ENCODE data around the gene TRIM67. TPM values are rescaled to one million over a fixed set of nuclear protein-coding genes. Genes with fewer than 3 reads are reported as not detected.
A peak's percentile ranks its signal among the peaks of the same experiment; 100 is the strongest.

TRIM67 gene
- total and polyA plus RNA-seq, 2 experiments from 2014 or later = not detected

DNA sequence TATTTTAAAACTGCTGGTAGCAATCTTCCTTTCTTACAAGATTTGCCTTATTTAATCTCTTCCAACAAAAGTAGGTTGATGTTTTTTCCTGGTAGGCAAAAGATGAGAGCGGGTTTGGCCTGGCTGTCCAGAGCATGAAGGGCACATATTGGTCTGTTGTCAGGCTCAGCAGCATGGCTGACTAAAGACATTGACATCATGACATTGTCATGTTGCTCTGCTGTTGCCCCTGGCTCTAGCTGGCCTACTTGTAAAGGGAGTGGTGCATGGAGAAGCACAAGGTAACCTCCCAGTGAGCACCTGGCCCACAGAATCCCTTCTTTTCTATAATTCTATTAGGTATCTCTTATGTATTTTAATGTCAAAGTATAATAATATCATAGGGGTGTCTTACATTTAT, 102.8 kb downstream of the TRIM67 start:
- no peaks in the 10 kb centered on the region for H4K20me1 ChIP-seq (ENCODE audit: insufficient read depth)
- DNase-seq = no peak
- WGBS, 2 experiments (ENCODE audit: low coverage in 1 of 2, low lambda C conversion rate in 2 of 2, missing lambda C conversion rate in 2 of 2) = 97 to 100% methylated on average over 1 of the region's 1 CpG
- peaks cover 49% of the 10 kb centered on the region for H3K36me3 ChIP-seq (ENCODE audit: low read depth)
- H3K27me3 ChIP-seq (replicated peaks; ENCODE audit: insufficient read depth) = no peaks in the 10 kb centered on the region
- in situ Hi-C loops (cut with MboI) = no loop called here
- no peaks in the 10 kb centered on the region for H3F3A ChIP-seq (ENCODE audit: insufficient read depth)
- no peaks in the 10 kb centered on the region for H3K9me2 ChIP-seq (ENCODE audit: insufficient read depth)
- no peaks in the 10 kb centered on the region for H3K4me1 ChIP-seq (ENCODE audit: insufficient read depth)
- TF ChIP-seq EZH2 (IDR thresholded peaks at IDR 0.05; ENCODE audit: insufficient read depth, poor library complexity, severe bottlenecking) = no peak
- no peak for TF ChIP-seq EZH2phosphoT487 (IDR thresholded peaks at IDR 0.05; ENCODE audit: insufficient read depth, low read depth)
- no peak overlapping the region for H3K9ac ChIP-seq
- no peak overlapping the region for H3K27ac ChIP-seq
- H3K4me2 ChIP-seq (ENCODE audit: unreplicated experiment) = no peak overlapping the region
- H2AFZ ChIP-seq = no peak overlapping the region
- no peaks in the 10 kb centered on the region for H3K79me2 ChIP-seq (ENCODE audit: insufficient read depth)
- H3K9me3 ChIP-seq (ENCODE audit: low read depth) = no peaks in the 10 kb centered on the region
- no peak overlapping the region for H3K4me3 ChIP-seq

DNA sequence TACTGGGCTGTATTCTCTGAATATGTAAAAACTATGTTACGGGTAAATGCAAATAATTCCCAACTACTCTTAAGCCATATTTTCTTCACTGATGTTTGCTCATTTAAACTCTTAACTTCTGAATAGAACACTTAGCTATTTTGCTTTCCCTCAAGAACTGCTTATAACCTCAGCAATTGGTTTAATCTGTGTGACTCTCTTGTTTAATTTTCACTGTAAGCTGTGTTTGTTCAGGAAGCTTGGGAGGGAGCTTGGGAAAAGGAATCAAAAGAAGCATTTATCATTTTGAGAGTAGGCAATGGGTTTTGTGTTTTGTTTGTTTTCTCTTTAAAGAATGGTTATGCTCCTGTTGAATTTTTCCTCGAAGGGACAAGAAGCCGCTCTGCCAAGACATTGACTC, 103.5 kb downstream of the TRIM67 start:
- H2AFZ ChIP-seq = no peak overlapping the region
- peaks cover 42% of the 10 kb centered on the region for H3K36me3 ChIP-seq (ENCODE audit: low read depth)
- H3K4me3 ChIP-seq = no peak overlapping the region
- no peaks in the 10 kb centered on the region for H3K9me3 ChIP-seq (ENCODE audit: low read depth)
- DNase-seq = no peak
- H3K79me2 ChIP-seq (ENCODE audit: insufficient read depth) = no peaks in the 10 kb centered on the region
- H3K4me2 ChIP-seq (ENCODE audit: unreplicated experiment) = no peak overlapping the region
- no peaks in the 10 kb centered on the region for H3K27me3 ChIP-seq (replicated peaks; ENCODE audit: insufficient read depth)
- H3K9me2 ChIP-seq (ENCODE audit: insufficient read depth) = no peaks in the 10 kb centered on the region
- no peaks in the 10 kb centered on the region for H3F3A ChIP-seq (ENCODE audit: insufficient read depth)
- H4K20me1 ChIP-seq (ENCODE audit: insufficient read depth) = no peaks in the 10 kb centered on the region
- H3K27ac ChIP-seq = no peak overlapping the region
- H3K4me1 ChIP-seq (ENCODE audit: insufficient read depth) = no peaks in the 10 kb centered on the region
- in situ Hi-C loops (cut with MboI) = no loop called here
- H3K9ac ChIP-seq = no peak overlapping the region
- 96 to 97% methylated on average over 3 of the region's 3 CpGs for WGBS, 2 experiments (ENCODE audit: low coverage in 1 of 2, low lambda C conversion rate in 2 of 2, missing lambda C conversion rate in 2 of 2)
- no peak for TF ChIP-seq EZH2phosphoT487 (IDR thresholded peaks at IDR 0.05; ENCODE audit: insufficient read depth, low read depth)
- TF ChIP-seq EZH2 (IDR thresholded peaks at IDR 0.05; ENCODE audit: insufficient read depth, poor library complexity, severe bottlenecking) = no peak

DNA sequence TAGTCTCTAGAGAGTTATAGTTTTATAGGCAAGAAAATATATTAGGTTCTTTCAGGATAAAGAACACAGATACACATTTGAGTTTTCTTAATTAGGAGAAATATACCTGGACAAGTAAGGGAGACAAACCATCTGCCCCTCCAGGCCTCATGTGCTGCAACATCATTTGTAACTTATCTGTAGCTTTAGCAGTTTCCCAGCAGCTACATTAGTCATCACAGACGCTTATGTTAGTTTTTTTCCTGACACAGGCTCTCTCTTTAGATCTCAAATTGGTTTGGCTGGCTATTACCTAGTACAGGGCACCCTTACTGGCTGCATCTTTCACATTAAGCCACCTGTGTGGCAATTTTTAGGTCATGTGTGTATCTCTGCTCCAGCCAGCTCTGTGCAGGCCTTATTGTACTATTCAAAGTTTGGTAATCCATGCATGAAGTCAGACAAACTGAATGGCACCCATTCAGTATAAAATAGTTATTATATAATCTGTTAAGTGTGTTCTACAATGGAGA, 105.0 kb downstream of the TRIM67 start:
- Histone ChIP-seq H3K9me3 (ENCODE audit: low read depth) (no peaks in the 10 kb centered on the region), H3K36me3 (ENCODE audit: low read depth) (peaks cover 31% of the 10 kb centered on the region; the same call in 1 of the 2 replicates), H3K4me2 (ENCODE audit: unreplicated experiment) (no peak overlapping the region), H3K9ac (no peak overlapping the region), H2AFZ (no peak overlapping the region), H3K4me1 (ENCODE audit: insufficient read depth) (no peaks in the 10 kb centered on the region), H3K27ac (no peak overlapping the region), H3K79me2 (ENCODE audit: insufficient read depth) (no peaks in the 10 kb centered on the region), H4K20me1 (ENCODE audit: insufficient read depth) (no peaks in the 10 kb centered on the region), H3F3A (ENCODE audit: insufficient read depth) (no peaks in the 10 kb centered on the region), H3K4me3 (no peak overlapping the region), H3K27me3 (replicated peaks; ENCODE audit: insufficient read depth) (no peaks in the 10 kb centered on the region), H3K9me2 (ENCODE audit: insufficient read depth) (no peaks in the 10 kb centered on the region)
- peak; percentile 8 for DNase-seq
- TF ChIP-seq EZH2phosphoT487 (IDR thresholded peaks at IDR 0.05; ENCODE audit: insufficient read depth, low read depth) (no peak), EZH2 (IDR thresholded peaks at IDR 0.05; ENCODE audit: insufficient read depth, poor library complexity, severe bottlenecking) (no peak)
- in situ Hi-C loops (cut with MboI) = no loop called here
- 88 to 97% methylated on average over 1 of the region's 1 CpG for WGBS, 2 experiments (ENCODE audit: low coverage in 1 of 2, low lambda C conversion rate in 2 of 2, missing lambda C conversion rate in 2 of 2)

Other genes with a start within 250 kb of the TRIM67 start
- gene TTC13, start 183.2 kb upstream of the TRIM67 start, total RNA-seq (2014; rRNA removed; shearing (Covaris generic)) = 11.1 and 14.3 TPM in 2 replicates
- 6.7 and 9.1 TPM in 2 replicates for gene TTC13, start 183.2 kb upstream of the TRIM67 start, polyA plus RNA-seq (2016; fragmentation: Nextera tagmentation; extraction: Ambion mirVana)
- 25.0 and 30.2 TPM in 2 replicates for gene ARV1, start 183.0 kb upstream of the TRIM67 start, total RNA-seq (2014; rRNA removed; shearing (Covaris generic))
- gene ARV1, start 183.0 kb upstream of the TRIM67 start, polyA plus RNA-seq (2016; fragmentation: Nextera tagmentation; extraction: Ambion mirVana) = 26.2 and 27.5 TPM in 2 replicates
- gene FAM89A, start 121.8 kb upstream of the TRIM67 start, total RNA-seq (2014; rRNA removed; shearing (Covaris generic)) = 0.51 and 6.3 TPM in 2 replicates
- 2.4 and 3.1 TPM in 2 replicates for gene FAM89A, start 121.8 kb upstream of the TRIM67 start, polyA plus RNA-seq (2016; fragmentation: Nextera tagmentation; extraction: Ambion mirVana)
- 35.8 and 47.2 TPM in 2 replicates for gene GNPAT, start 79.2 kb downstream of the TRIM67 start, total RNA-seq (2014; rRNA removed; shearing (Covaris generic))
- 35.4 and 37.6 TPM in 2 replicates for gene GNPAT, start 79.2 kb downstream of the TRIM67 start, polyA plus RNA-seq (2016; fragmentation: Nextera tagmentation; extraction: Ambion mirVana)
- gene EXOC8, start 175.8 kb downstream of the TRIM67 start, total RNA-seq (2014; rRNA removed; shearing (Covaris generic)) = 12.4 and 14.6 TPM in 2 replicates
- 3.2 and 3.9 TPM in 2 replicates for gene EXOC8, start 175.8 kb downstream of the TRIM67 start, polyA plus RNA-seq (2016; fragmentation: Nextera tagmentation; extraction: Ambion mirVana)
- 8.3 and 15.9 TPM in 2 replicates for gene SPRTN, start 176.2 kb downstream of the TRIM67 start, total RNA-seq (2014; rRNA removed; shearing (Covaris generic))
- gene SPRTN, start 176.2 kb downstream of the TRIM67 start, polyA plus RNA-seq (2016; fragmentation: Nextera tagmentation; extraction: Ambion mirVana) = 9.3 and 10.4 TPM in 2 replicates